ENCODE measurements around the gene MAP3K20.
"Not testable (repeated sequence)": the region's sequence is repeated elsewhere in the genome, so short reads cannot be mapped to it uniquely, and the experiment has no call there.

The MAP3K20 gene

GRCh38 chr2:173075781-173076580 lies at the start of gene MAP3K20:
Gene MAP3K20 (plus strand): TSS chr2:173075846. CDS start chr2:173091032, 15,186 bp downstream.
- DNase-seq: peak; percentile 38

- no peak for DNase-seq
These were observed 49.2 kb upstream of the MAP3K20 start for GRCh38 chr2:173026479-173026878.

GRCh38 chr2:173027181-173028128 lies 48.2 kb upstream of the MAP3K20 start:
- DNase-seq: peak; percentile 75

GRCh38 chr2:173028141-173028540 lies 47.5 kb upstream of the MAP3K20 start:
- no peak for DNase-seq

GRCh38 chr2:173028671-173029070 lies 47.0 kb upstream of the MAP3K20 start:
- no peak for DNase-seq

GRCh38 chr2:173030561-173031490 lies 44.8 kb upstream of the MAP3K20 start:
- DNase-seq: no peak

GRCh38 chr2:173032032-173032431 lies 43.6 kb upstream of the MAP3K20 start:
- DNase-seq: no peak

- no peak for DNase-seq
These were observed 42.6 kb upstream of the MAP3K20 start for GRCh38 chr2:173033084-173033483.

GRCh38 chr2:173034143-173034542 lies 41.5 kb upstream of the MAP3K20 start:
- DNase-seq: no peak

- DNase-seq: no peak
These were observed 38.2 kb upstream of the MAP3K20 start for GRCh38 chr2:173037245-173038120.

- not testable (repeated sequence) for DNase-seq
These were observed 37.4 kb upstream of the MAP3K20 start for GRCh38 chr2:173038257-173038656.

GRCh38 chr2:173040729-173041128 lies 34.9 kb upstream of the MAP3K20 start:
- no peak for DNase-seq

- peak; percentile 34 for DNase-seq
These were observed 32.2 kb upstream of the MAP3K20 start for GRCh38 chr2:173043476-173043875.

- DNase-seq: no peak
These were observed 31.6 kb upstream of the MAP3K20 start for GRCh38 chr2:173043897-173044519.

- DNase-seq: no peak
These were observed 31.0 kb upstream of the MAP3K20 start for GRCh38 chr2:173044686-173045085.

- no peak for DNase-seq
These were observed 30.5 kb upstream of the MAP3K20 start for GRCh38 chr2:173045181-173045580.

- DNase-seq: no peak
These were observed 27.1 kb upstream of the MAP3K20 start for GRCh38 chr2:173048522-173048896.

- DNase-seq: no peak
These were observed 26.6 kb upstream of the MAP3K20 start for GRCh38 chr2:173048897-173049661.

GRCh38 chr2:173049831-173050230 lies 25.8 kb upstream of the MAP3K20 start:
- no peak for DNase-seq

GRCh38 chr2:173050684-173051083 lies 25.0 kb upstream of the MAP3K20 start:
- DNase-seq: no peak
